Erythroblast (primary cell): Measurements from ENCODE around the gene CFAP251.

ENCODE experiments used
- GATA1 ChIP-seq: IDR thresholded peaks from 2 replicates; pipeline ENCODE4 v1.6.1; 2011; ENCODE audit warnings: low read depth, mild to moderate bottlenecking, control low read depth, low read length, moderate library complexity
- POLR2A ChIP-seq: IDR thresholded peaks from 2 replicates; pipeline ENCODE4 v1.6.1; 2011; ENCODE audit warnings: mild to moderate bottlenecking, low read length

- TF ChIP-seq POLR2A = no peak
- TF ChIP-seq GATA1 = no peak
These were observed 110.6 kb downstream of the CFAP251 start for GRCh38 chr12:122028905-122029560.
